Peyer's patch (tissue), 4 donors: ENCODE data around the gene DENND4B. TPM values are rescaled to one million over a fixed set of nuclear protein-coding genes. Genes with fewer than 3 reads are reported as not detected.
A peak's percentile ranks its signal among the peaks of the same experiment; 100 is the strongest.

ENCODE experiments used
- DNase-seq, 3 donors: peaks; one replicate each; pipeline ENCODE4 v3.0.0-alpha.2; 2017 to 2019
- H3K27ac ChIP-seq, 4 donors: fragments of 200-600 bp; sonication (generic); one replicate each; pipeline ENCODE4 v1.5.1; 2016 to 2019
- H3K27me3 ChIP-seq, 2 donors: fragments of 200-600 bp; sonication (generic); one replicate each; pipeline ENCODE4 v1.5.1; 2019
- H3K36me3 ChIP-seq, 3 donors: fragments of 200-600 bp; sonication (generic); one replicate each; pipeline ENCODE4 v1.5.1; 2016 to 2019
- H3K4me1 ChIP-seq, 4 donors: fragments of 200-600 bp; sonication (generic); one replicate each; pipeline ENCODE4 v1.5.1; 2016 to 2019
- H3K4me3 ChIP-seq, 4 donors: fragments of 200-600 bp; sonication (generic); 1 replicate in 3 of 4; 2 replicates in 1 of 4; pipeline ENCODE4 v1.5.1; 2016 to 2019; ENCODE audit warnings: mild to moderate bottlenecking in 1 of 4
- H3K9me3 ChIP-seq, 4 donors: fragments of 200-600 bp; sonication (generic); one replicate each; pipeline ENCODE4 v1.5.1; 2016 to 2019; ENCODE audit warnings: mild to moderate bottlenecking in 1 of 4
- POLR2A ChIP-seq, 2 donors: fragments of 450-650 bp; IDR thresholded peaks; one replicate each; pipeline ENCODE4 v1.5.1; 2017; ENCODE audit warnings: antibody characterized with exemption in 2 of 2, mild to moderate bottlenecking in 2 of 2, moderate library complexity in 2 of 2
- total RNA-seq, 4 donors: library from RNA; depleted of rRNA; stranded (reverse); fragments of >200 nt; gene quantifications; one replicate each; pipeline ENCODE4 v1.1.0, GENCODE V29; 2016
- TF ChIP-seq, protein P1 (sequence below), 6 experiments: fragments of 450-650 bp in 4 of 6; fragments of 200-600 bp in 2 of 6; sonication (generic) in 1 of 6; IDR thresholded peaks; one replicate each; pipeline ENCODE4 v1.5.1; 2017 to 2019; ENCODE audit warnings: antibody characterized with exemption in 6 of 6, mild to moderate bottlenecking in 3 of 6, moderate library complexity in 1 of 6

DENND4B gene
- total RNA-seq, 4 donors from 2014 or later: 48.2 to 130 (median 91.6) TPM

- no peaks in the 10 kb centered on the region for H3K4me1 ChIP-seq
- peaks cover 0 to 97% (median 0%) of the 10 kb centered on the region in 3 donors for H3K36me3 ChIP-seq
- H3K27ac ChIP-seq: no peak overlapping the region
- DNase-seq: no peak
- no peaks in the 10 kb centered on the region for H3K27me3 ChIP-seq
- TF ChIP-seq, protein P1, sequence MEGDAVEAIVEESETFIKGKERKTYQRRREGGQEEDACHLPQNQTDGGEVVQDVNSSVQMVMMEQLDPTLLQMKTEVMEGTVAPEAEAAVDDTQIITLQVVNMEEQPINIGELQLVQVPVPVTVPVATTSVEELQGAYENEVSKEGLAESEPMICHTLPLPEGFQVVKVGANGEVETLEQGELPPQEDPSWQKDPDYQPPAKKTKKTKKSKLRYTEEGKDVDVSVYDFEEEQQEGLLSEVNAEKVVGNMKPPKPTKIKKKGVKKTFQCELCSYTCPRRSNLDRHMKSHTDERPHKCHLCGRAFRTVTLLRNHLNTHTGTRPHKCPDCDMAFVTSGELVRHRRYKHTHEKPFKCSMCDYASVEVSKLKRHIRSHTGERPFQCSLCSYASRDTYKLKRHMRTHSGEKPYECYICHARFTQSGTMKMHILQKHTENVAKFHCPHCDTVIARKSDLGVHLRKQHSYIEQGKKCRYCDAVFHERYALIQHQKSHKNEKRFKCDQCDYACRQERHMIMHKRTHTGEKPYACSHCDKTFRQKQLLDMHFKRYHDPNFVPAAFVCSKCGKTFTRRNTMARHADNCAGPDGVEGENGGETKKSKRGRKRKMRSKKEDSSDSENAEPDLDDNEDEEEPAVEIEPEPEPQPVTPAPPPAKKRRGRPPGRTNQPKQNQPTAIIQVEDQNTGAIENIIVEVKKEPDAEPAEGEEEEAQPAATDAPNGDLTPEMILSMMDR (IDR thresholded peaks at IDR 0.05): no peak
- TF ChIP-seq POLR2A (IDR thresholded peaks at IDR 0.05): no peak
- no peak overlapping the region for H3K4me3 ChIP-seq
- no peaks in the 10 kb centered on the region for H3K9me3 ChIP-seq
Measured at GRCh38 chr1:153937331-153937730, 9.2 kb downstream of the DENND4B start.

- no peak for TF ChIP-seq POLR2A (IDR thresholded peaks at IDR 0.05)
- TF ChIP-seq, protein P1 (IDR thresholded peaks at IDR 0.05): no peak
- Histone ChIP-seq H3K4me3 (no peak overlapping the region), H3K27ac (no peak overlapping the region), H3K4me1 (no peaks in the 10 kb centered on the region), H3K36me3 (peaks cover 0 to 91% (median 0%) of the 10 kb centered on the region in 3 donors), H3K9me3 (no peaks in the 10 kb centered on the region), H3K27me3 (no peaks in the 10 kb centered on the region)
- DNase-seq: no peak
Measured at GRCh38 chr1:153936011-153936802, 10.3 kb downstream of the DENND4B start.

- Histone ChIP-seq H3K36me3 (peaks cover 0 to 87% (median 0%) of the 10 kb centered on the region in 3 donors), H3K27ac (no peak overlapping the region), H3K4me3 (no peak overlapping the region), H3K9me3 (no peaks in the 10 kb centered on the region), H3K4me1 (no peaks in the 10 kb centered on the region), H3K27me3 (no peaks in the 10 kb centered on the region)
- no peak for TF ChIP-seq POLR2A (IDR thresholded peaks at IDR 0.05)
- TF ChIP-seq, protein P1 (IDR thresholded peaks at IDR 0.05): no peak
- peak in 1 of 3 donors; percentile 40 for DNase-seq
Measured at GRCh38 chr1:153934746-153935145, 11.8 kb downstream of the DENND4B start.

- Histone ChIP-seq H3K27ac (no peak overlapping the region), H3K9me3 (no peaks in the 10 kb centered on the region), H3K4me3 (no peak overlapping the region), H3K36me3 (peaks cover 0 to 80% (median 0%) of the 10 kb centered on the region in 3 donors), H3K27me3 (no peaks in the 10 kb centered on the region), H3K4me1 (no peaks in the 10 kb centered on the region)
- TF ChIP-seq, protein P1 (IDR thresholded peaks at IDR 0.05): no peak
- no peak for TF ChIP-seq POLR2A (IDR thresholded peaks at IDR 0.05)
- peak in 1 of 3 donors; percentile 8 for DNase-seq
Measured at GRCh38 chr1:153933955-153934354, 12.6 kb downstream of the DENND4B start.

DNA sequence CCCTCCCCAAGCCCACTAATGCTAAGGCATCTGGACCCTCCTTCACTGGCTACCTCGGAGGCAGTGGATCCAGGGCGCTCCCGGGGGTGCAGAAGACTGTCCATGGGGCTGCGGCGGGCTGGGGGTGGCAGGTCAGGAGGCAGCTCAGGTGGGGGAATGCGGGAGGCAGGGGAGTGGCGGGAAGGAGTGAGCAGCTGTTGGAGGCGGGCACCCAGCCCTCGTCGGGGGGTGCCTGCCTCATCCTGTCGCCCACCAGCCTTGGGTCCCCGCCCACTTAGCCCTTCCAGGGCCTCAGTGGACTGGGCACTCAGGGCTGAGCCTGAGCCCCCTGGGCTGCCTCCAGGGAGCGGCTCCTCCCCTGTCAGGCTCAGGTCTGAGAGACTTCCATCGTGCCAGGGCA is 13.1 kb downstream of the DENND4B start:
- TF ChIP-seq, protein P1 (IDR thresholded peaks at IDR 0.05): no peak
- no peak for TF ChIP-seq POLR2A (IDR thresholded peaks at IDR 0.05)
- Histone ChIP-seq H3K4me3 (no peak overlapping the region), H3K27ac (no peak overlapping the region), H3K9me3 (no peaks in the 10 kb centered on the region), H3K36me3 (peaks cover 0 to 74% (median 0%) of the 10 kb centered on the region in 3 donors), H3K4me1 (no peaks in the 10 kb centered on the region), H3K27me3 (no peaks in the 10 kb centered on the region)
- peak in 1 of 3 donors; percentile 40 for DNase-seq
